HCT116 (cell line): ENCODE measurements around the gene GNG7. TPM values are rescaled to one million over a fixed set of nuclear protein-coding genes. Genes with fewer than 3 reads are reported as not detected.

Experiments
- ATAC-seq: fragments of 200-7000 bp; cut with Tn5 transposase; 2 replicates; pipeline ENCODE4 v1.9.1; 2020; ENCODE audit warnings: mild to moderate bottlenecking, moderate library complexity
- BruUV-seq: library from RNA; stranded (reverse); fragments of 400-500 nt; replicated peaks from 2 replicates; lab custom pipeline; 2021; lab: Mats Ljungman, UMichigan
- CTCF ChIA-PET: fragments of 300-600 bp; sonication (Branson Sonifier 250); formaldehyde crosslinking; loops from one replicate; lab custom pipeline; 2021; ENCODE audit warnings: antibody characterized with exemption; lab: Charles Lee
- POLR2A ChIA-PET: fragments of 300-600, 350-600 bp; sonication (Branson Sonifier 250); formaldehyde crosslinking; loops from one replicate; lab custom pipeline; 2021; ENCODE audit warnings: antibody characterized with exemption; lab: Charles Lee
- RAD21 ChIA-PET, 2 experiments: fragments of 300-600 bp; sonication (Branson Sonifier 250); formaldehyde crosslinking; loops; one replicate each; lab custom pipeline; 2023; ENCODE audit warnings: low total read pairs in 2 of 2; ENCODE audit not compliant: uncharacterized antibody in 2 of 2, unreplicated experiment in 2 of 2, low non-redundant PET in 1 of 2; lab: Charles Lee
- DNase-seq: peaks from one replicate; pipeline ENCODE4 v3.0.0-alpha.2; 2010; ENCODE audit warnings: low read depth, low spot score
- H2AFZ ChIP-seq: fragments of 200-600 bp; shearing (Covaris generic), sonication (generic); 2 replicates; pipeline ENCODE4 v1.6.1; 2017; ENCODE audit warnings: low read depth, mixed run types, mixed read lengths, antibody characterized with exemption, low read length; ENCODE audit not compliant: poor library complexity, severe bottlenecking
- H3K27ac ChIP-seq: 2 replicates; pipeline ENCODE4 v1.5.1; 2012; ENCODE audit warnings: low read depth, low read length
- H3K27me3 ChIP-seq: fragments of 200-600 bp; sonication (generic); 2 replicates; pipeline ENCODE4 v1.6.1; 2016; ENCODE audit warnings: mixed run types, low read length, mixed read lengths; ENCODE audit not compliant: insufficient read depth
- H3K36me3 ChIP-seq, 2 experiments: fragments of 200-500 bp in 1 of 2; fragments of 200-600 bp in 1 of 2; sonication (Bioruptor generic) in 1 of 2; sonication (generic) in 1 of 2; 2 replicates each; pipeline versions ENCODE4 v1.5.1 to v1.6.1; 2014 to 2016; ENCODE audit warnings: low read length in 2 of 2, inconsistent platforms in 1 of 2, mixed read lengths in 1 of 2, mixed run types in 1 of 2; ENCODE audit not compliant: insufficient read depth in 2 of 2, control insufficient read depth in 1 of 2
- H3K4me1 ChIP-seq, 2 experiments: fragments of 200-600 bp in 1 of 2; sonication (generic) in 1 of 2; 2 replicates each; pipeline versions ENCODE4 v1.5.1 to v1.6.1; 2012 to 2017; ENCODE audit warnings: low read length in 2 of 2, inconsistent platforms in 1 of 2, mild to moderate bottlenecking in 1 of 2, mixed read lengths in 1 of 2, mixed run types in 1 of 2, moderate library complexity in 1 of 2; ENCODE audit not compliant: insufficient read depth in 2 of 2, control insufficient read depth in 1 of 2
- H3K4me2 ChIP-seq: fragments of 200-600 bp; sonication (generic); 2 replicates; pipeline ENCODE4 v1.6.1; 2017; ENCODE audit warnings: mixed run types, low read length, mixed read lengths
- H3K4me3 ChIP-seq, 2 experiments: fragments of 200-600 bp in 1 of 2; sonication (generic) in 1 of 2; replicated peaks in 1 of 2; 2 replicates each; pipeline ENCODE4 v1.5.1; 2011 to 2016; ENCODE audit warnings: low read length in 2 of 2, control low read depth in 1 of 2, low read depth in 1 of 2, mild to moderate bottlenecking in 1 of 2, mixed read lengths in 1 of 2, mixed run types in 1 of 2
- H3K79me2 ChIP-seq: fragments of 200-600 bp; sonication (generic); 2 replicates; pipeline ENCODE4 v1.6.1; 2017; ENCODE audit warnings: mild to moderate bottlenecking, mixed run types, low read length, moderate library complexity, mixed read lengths; ENCODE audit not compliant: insufficient read depth
- H3K9ac ChIP-seq: fragments of 200-600 bp; sonication (generic); 2 replicates; pipeline ENCODE4 v1.6.1; 2016; ENCODE audit warnings: low read length, mixed read lengths
- H3K9me2 ChIP-seq: fragments of 200-600 bp; sonication (generic), shearing (Covaris generic); 2 replicates; pipeline ENCODE4 v1.6.1; 2017; ENCODE audit warnings: mixed run types, mild to moderate bottlenecking, moderate library complexity; ENCODE audit not compliant: insufficient read depth
- H3K9me3 ChIP-seq, 2 experiments: fragments of 200-500 bp in 1 of 2; fragments of 200-600 bp in 1 of 2; sonication (Bioruptor generic) in 1 of 2; sonication (generic) in 1 of 2; 2 replicates each; pipeline ENCODE4 v1.6.1; 2014 to 2017; ENCODE audit warnings: low read length in 2 of 2, mixed read lengths in 2 of 2, inconsistent platforms in 1 of 2, low read depth in 1 of 2, mild to moderate bottlenecking in 1 of 2, mixed run types in 1 of 2, moderate library complexity in 1 of 2; ENCODE audit not compliant: control insufficient read depth in 1 of 2, insufficient read depth in 1 of 2
- H4K20me1 ChIP-seq: fragments of 200-600 bp; sonication (generic), shearing (Covaris generic); 2 replicates; pipeline ENCODE4 v1.6.1; 2017; ENCODE audit warnings: mixed run types, mild to moderate bottlenecking, moderate library complexity; ENCODE audit not compliant: insufficient read depth
- CBX3 ChIP-seq: IDR thresholded peaks from 2 replicates; pipeline ENCODE4 v1.6.1; 2012; ENCODE audit warnings: low read depth
- CEBPB ChIP-seq: IDR thresholded peaks from 2 replicates; pipeline ENCODE4 v1.6.1; 2012; ENCODE audit warnings: low read depth
- ELF1 ChIP-seq: IDR thresholded peaks from 2 replicates; pipeline ENCODE4 v1.6.1; 2012; ENCODE audit warnings: low read depth, borderline replicate concordance
- EZH2phosphoT487 ChIP-seq: fragments of 200-600 bp; IDR thresholded peaks from 2 replicates; pipeline ENCODE4 v1.6.1; 2018; ENCODE audit warnings: antibody characterized with exemption, borderline replicate concordance
- FOSL1 ChIP-seq: IDR thresholded peaks from 2 replicates; pipeline ENCODE4 v1.6.1; 2012; ENCODE audit warnings: low read depth
- JUND ChIP-seq: IDR thresholded peaks from 2 replicates; pipeline ENCODE4 v1.6.1; 2012
- RAD21 ChIP-seq: IDR thresholded peaks from 2 replicates; pipeline ENCODE4 v1.6.1; 2012; ENCODE audit warnings: low read depth, mild to moderate bottlenecking
- SP1 ChIP-seq: IDR thresholded peaks from 2 replicates; pipeline ENCODE4 v1.6.1; 2012; ENCODE audit warnings: low read depth
- SRF ChIP-seq: IDR thresholded peaks from 2 replicates; pipeline ENCODE4 v1.6.1; 2012; ENCODE audit warnings: low read depth
- TCF7L2 ChIP-seq: IDR thresholded peaks from 2 replicates; pipeline ENCODE4 v1.7.0; 2011; ENCODE audit warnings: borderline replicate concordance, inconsistent platforms; ENCODE audit not compliant: insufficient read depth, insufficient read length; ENCODE audit errors: extremely low read depth
- ZFX ChIP-seq: fragments of 450-650 bp; IDR thresholded peaks from 2 replicates; pipeline ENCODE4 v1.6.1; 2017
- ZNF274 ChIP-seq: fragments of 200-500 bp; sonication (Bioruptor generic); IDR thresholded peaks from 2 replicates; pipeline ENCODE4 v1.6.1; 2014; ENCODE audit warnings: mild to moderate bottlenecking, low read depth, low read length, inconsistent platforms
- intact Hi-C: fragments of 100-400 bp; cut with micrococcal nuclease; formaldehyde crosslinking; loops from 2 replicates; pipeline ENCODE4 v1.10.0; 2022
- total RNA-seq: library from RNA; stranded (reverse); gene quantifications from one replicate; pipeline ENCODE4 v1.2.1, GENCODE V29; 2021; ENCODE audit not compliant: unreplicated experiment
- TF ChIP-seq, protein P1 (sequence below): IDR thresholded peaks from 2 replicates; pipeline ENCODE4 v1.6.1; 2012
- TF ChIP-seq, protein P2 (sequence below): IDR thresholded peaks from 2 replicates; pipeline ENCODE4 v1.6.1; 2012
- TF ChIP-seq, protein P3 (sequence below): IDR thresholded peaks from 2 replicates; pipeline ENCODE4 v1.6.1; 2011; ENCODE audit warnings: mild to moderate bottlenecking, low read length, moderate library complexity; ENCODE audit not compliant: insufficient replicate concordance; ENCODE audit errors: extremely low read depth

Gene GNG7
- total RNA-seq, 1 experiment from 2014 or later, result 11.3 TPM

DNA sequence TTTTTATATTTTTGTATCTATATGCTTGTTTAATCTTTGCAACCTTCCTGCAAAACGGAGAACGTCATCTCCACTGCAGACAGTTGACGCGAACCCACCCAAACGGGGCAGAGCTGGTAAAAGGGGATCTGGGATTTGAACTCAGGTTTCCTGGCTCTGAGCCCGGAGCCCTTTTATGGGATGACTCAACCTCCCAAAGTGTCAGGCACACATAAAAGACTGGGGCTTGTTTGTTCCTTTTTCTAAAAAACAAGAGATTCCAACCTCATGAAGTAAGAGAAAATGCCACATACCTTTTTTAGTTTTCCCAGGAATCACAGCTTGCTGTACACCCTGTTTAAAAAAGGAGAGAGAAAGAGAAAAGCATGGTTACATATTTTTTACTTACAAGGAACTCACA, 147.6 kb downstream of the GNG7 start:
- peak overlapping the region; percentile 47 for H3K4me2 ChIP-seq
- peak; percentile 62 for ATAC-seq
- no peaks in the 10 kb centered on the region for H3K36me3 ChIP-seq
- TF ChIP-seq, protein P1, sequence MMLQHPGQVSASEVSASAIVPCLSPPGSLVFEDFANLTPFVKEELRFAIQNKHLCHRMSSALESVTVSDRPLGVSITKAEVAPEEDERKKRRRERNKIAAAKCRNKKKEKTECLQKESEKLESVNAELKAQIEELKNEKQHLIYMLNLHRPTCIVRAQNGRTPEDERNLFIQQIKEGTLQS, result no peak
- TF ChIP-seq RAD21 (no peak), JUND (no peak; the same call in none of the 2 replicates), ZFX (no peak), TCF7L2 (peak; percentile 53), EZH2phosphoT487 (no peak), SRF (no peak), ELF1 (no peak), CBX3 (no peak), CEBPB (no peak), FOSL1 (peak; percentile 66; the same call in 1 of the 2 replicates), ZNF274 (no peak), SP1 (peak; percentile 35; the same call in 1 of the 2 replicates)
- TF ChIP-seq, protein P2, sequence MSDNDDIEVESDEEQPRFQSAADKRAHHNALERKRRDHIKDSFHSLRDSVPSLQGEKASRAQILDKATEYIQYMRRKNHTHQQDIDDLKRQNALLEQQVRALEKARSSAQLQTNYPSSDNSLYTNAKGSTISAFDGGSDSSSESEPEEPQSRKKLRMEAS, result no peak
- TF ChIP-seq, protein P3, sequence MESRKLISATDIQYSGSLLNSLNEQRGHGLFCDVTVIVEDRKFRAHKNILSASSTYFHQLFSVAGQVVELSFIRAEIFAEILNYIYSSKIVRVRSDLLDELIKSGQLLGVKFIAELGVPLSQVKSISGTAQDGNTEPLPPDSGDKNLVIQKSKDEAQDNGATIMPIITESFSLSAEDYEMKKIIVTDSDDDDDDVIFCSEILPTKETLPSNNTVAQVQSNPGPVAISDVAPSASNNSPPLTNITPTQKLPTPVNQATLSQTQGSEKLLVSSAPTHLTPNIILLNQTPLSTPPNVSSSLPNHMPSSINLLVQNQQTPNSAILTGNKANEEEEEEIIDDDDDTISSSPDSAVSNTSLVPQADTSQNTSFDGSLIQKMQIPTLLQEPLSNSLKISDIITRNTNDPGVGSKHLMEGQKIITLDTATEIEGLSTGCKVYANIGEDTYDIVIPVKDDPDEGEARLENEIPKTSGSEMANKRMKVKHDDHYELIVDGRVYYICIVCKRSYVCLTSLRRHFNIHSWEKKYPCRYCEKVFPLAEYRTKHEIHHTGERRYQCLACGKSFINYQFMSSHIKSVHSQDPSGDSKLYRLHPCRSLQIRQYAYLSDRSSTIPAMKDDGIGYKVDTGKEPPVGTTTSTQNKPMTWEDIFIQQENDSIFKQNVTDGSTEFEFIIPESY, result no peak
- TF ChIP-seq, all 23 proteins: peak for 3
- Histone ChIP-seq H3K4me3 (peak overlapping the region in 1 of 2 experiments; percentile 20; a peak in 2 of 4 replicates), H3K27me3 (no peaks in the 10 kb centered on the region), H3K9me2 (no peaks in the 10 kb centered on the region), H3K9ac (0 out of 2 replicates have a peak overlapping the region, but pooled peaks have one; percentile 8), H3K79me2 (no peaks in the 10 kb centered on the region), H2AFZ (no peak overlapping the region), H3K9me3 (no peaks in the 10 kb centered on the region), H3K4me1 (peaks cover 28 to 38% of the 10 kb centered on the region in 2 experiments), H4K20me1 (no peaks in the 10 kb centered on the region), H3K27ac (peak overlapping the region; percentile 44)
- intact Hi-C loops, result no loop called here
- BruUV-seq, result no TSS peak
- POLR2A ChIA-PET, result interaction anchor here (1.2 kb wide), 1 partner anchor 79 kb away, joined by 5 read pairs; the partner anchor contains the start of gene GADD45B
- RAD21 ChIA-PET, result interaction anchor here in 1 of 2 experiments (0.7 kb wide), 1 partner anchor 145 kb away, joined by 3 read pairs; no protein-coding TSS in a partner anchor
- CTCF ChIA-PET, result interaction anchor here (0.9 kb wide), 1 partner anchor 24 kb away, joined by 3 read pairs; no protein-coding TSS in a partner anchor
- peak; percentile 56 for DNase-seq
